A549 (cell line): ENCODE measurements around the gene PCDH9. TPM values are rescaled to one million over a fixed set of nuclear protein-coding genes. Genes with fewer than 3 reads are reported as not detected.

Source experiments
- ATAC-seq, 2 experiments: fragments of 200-7000 bp in 1 of 2; fragments of >200 bp in 1 of 2; cut with Nextera tagmentation in 1 of 2; cut with Tn5 transposase in 1 of 2; 3 replicates each; pipeline versions ENCODE4 v1.8.0 to v1.9.1; 2018 to 2020; ENCODE audit warnings: mild to moderate bottlenecking in 1 of 2, moderate library complexity in 1 of 2
- CTCF ChIA-PET: fragments of 300-600 bp; sonication (Branson Sonifier 250); formaldehyde crosslinking; extraction: SDS; loops from one replicate; lab custom pipeline; 2021; ENCODE audit warnings: antibody characterized with exemption, inconsistent platforms; lab: Yijun Ruan, JAX
- POLR2A ChIA-PET: fragments of 350-600 bp; formaldehyde crosslinking; extraction: SDS; loops from one replicate; lab custom pipeline; 2021; ENCODE audit warnings: antibody characterized with exemption, inconsistent platforms; lab: Yijun Ruan, JAX
- DNase-seq, 2 experiments: peaks; one replicate each; pipeline versions ENCODE4 v3.0.0 to v3.0.0-alpha.2; 2011 to 2016; ENCODE audit warnings: low read depth in 1 of 2, low spot score in 1 of 2
- FAIRE-seq: peaks from 2 replicates; lab custom pipeline; 2011; peaks lifted over from hg19 to GRCh38; lab: Jason Lieb, UNC
- H3K27ac ChIP-seq, 2 experiments: fragments of >200 bp; sonication (Bioruptor Twin); formaldehyde crosslinking; 3 replicates each; pipeline ENCODE4 v1.5.1; 2016 to 2017
- H3K4me1 ChIP-seq: fragments of >200 bp; sonication (Bioruptor Twin); formaldehyde crosslinking; 3 replicates; pipeline ENCODE4 v1.6.1; 2016
- H3K4me2 ChIP-seq: fragments of >200 bp; sonication (Bioruptor Twin); formaldehyde crosslinking; 3 replicates; pipeline ENCODE4 v1.6.1; 2016
- H3K4me3 ChIP-seq: fragments of >200 bp; sonication (Bioruptor Twin); formaldehyde crosslinking; 3 replicates; pipeline ENCODE4 v1.5.1; 2016
- H3K9me3 ChIP-seq: fragments of >200 bp; sonication (Bioruptor Twin); formaldehyde crosslinking; 3 replicates; pipeline ENCODE4 v1.6.1; 2016
- BHLHE40 ChIP-seq: IDR thresholded peaks from 2 replicates; pipeline ENCODE4 v1.6.1; 2012; ENCODE audit warnings: low read depth, low read length, inconsistent platforms
- CBX2 ChIP-seq: fragments of 200-600 bp; sonication (generic); IDR thresholded peaks from 2 replicates; pipeline ENCODE4 v1.6.1; 2016; ENCODE audit warnings: low read depth, mild to moderate bottlenecking, borderline replicate concordance
- CBX8 ChIP-seq: fragments of 200-600 bp; sonication (generic); IDR thresholded peaks from 2 replicates; pipeline ENCODE4 v1.6.1; 2016
- ESRRA ChIP-seq: fragments of 150-350 bp; IDR thresholded peaks from 2 replicates; pipeline ENCODE4 v1.6.1; 2014; ENCODE audit warnings: mild to moderate bottlenecking, low read length, borderline replicate concordance
- FOSL2 ChIP-seq, 2 experiments: fragments of 450-650 bp in 1 of 2; fragments of >200 bp in 1 of 2; sonication (Bioruptor Twin) in 1 of 2; formaldehyde crosslinking; IDR thresholded peaks; 2 replicates each; pipeline versions ENCODE4 v1.5.0 to v1.6.1; 2016 to 2020; ENCODE audit warnings: mild to moderate bottlenecking in 1 of 2, moderate library complexity in 1 of 2
- GATA3 ChIP-seq: IDR thresholded peaks from 2 replicates; pipeline ENCODE4 v1.6.1; 2012; ENCODE audit warnings: borderline replicate concordance
- HOXA7 ChIP-seq: fragments of 250-450 bp; sonication (Bioruptor Pico); IDR thresholded peaks from 2 replicates; pipeline ENCODE4 v1.5.0; 2020; ENCODE audit warnings: mild to moderate bottlenecking, moderate library complexity
- HOXB13 ChIP-seq: fragments of 250-450 bp; sonication (Bioruptor Pico); IDR thresholded peaks from 2 replicates; pipeline ENCODE4 v1.5.0; 2020; ENCODE audit warnings: low read depth, mild to moderate bottlenecking, moderate library complexity
- JUNB ChIP-seq: fragments of >200 bp; sonication (Bioruptor Twin); formaldehyde crosslinking; IDR thresholded peaks from 2 replicates; pipeline ENCODE4 v1.6.1; 2016
- KDM1A ChIP-seq: fragments of 200-600 bp; sonication (generic); IDR thresholded peaks from 2 replicates; pipeline ENCODE4 v1.6.1; 2016; ENCODE audit warnings: low read depth, mild to moderate bottlenecking
- MAFK ChIP-seq: fragments of 450-650 bp; IDR thresholded peaks from 2 replicates; pipeline ENCODE4 v1.6.1; 2014; ENCODE audit not compliant: partially characterized antibody
- MYC ChIP-seq: IDR thresholded peaks from 2 replicates; pipeline ENCODE4 v1.6.1; 2012; ENCODE audit warnings: mild to moderate bottlenecking, inconsistent platforms, low read length, improper control_type of control experiment, borderline replicate concordance
- PHF8 ChIP-seq: fragments of 200-600 bp; sonication (generic); IDR thresholded peaks from 2 replicates; pipeline ENCODE4 v1.6.1; 2016; ENCODE audit warnings: low read depth, mild to moderate bottlenecking, antibody characterized with exemption, moderate library complexity, borderline replicate concordance
- RARB ChIP-seq: fragments of 250-450 bp; sonication (Bioruptor Pico); IDR thresholded peaks from 2 replicates; pipeline ENCODE4 v1.8.0; 2021; ENCODE audit warnings: mild to moderate bottlenecking, moderate library complexity
- RCOR1 ChIP-seq: fragments of 150-350 bp; IDR thresholded peaks from 2 replicates; pipeline ENCODE4 v1.6.1; 2014; ENCODE audit warnings: antibody characterized with exemption, low read length, low read depth
- RFX5 ChIP-seq: fragments of 450-650 bp; IDR thresholded peaks from 2 replicates; pipeline ENCODE4 v1.7.1; 2014; ENCODE audit warnings: antibody characterized with exemption, mild to moderate bottlenecking, moderate library complexity
- RNF2 ChIP-seq: fragments of 200-600 bp; sonication (generic); IDR thresholded peaks from 2 replicates; pipeline ENCODE4 v1.6.1; 2016; ENCODE audit warnings: low read depth, mild to moderate bottlenecking, antibody characterized with exemption, moderate library complexity, borderline replicate concordance
- SREBF2 ChIP-seq: fragments of 450-650 bp; IDR thresholded peaks from 2 replicates; pipeline ENCODE4 v1.6.1; 2014; ENCODE audit warnings: mild to moderate bottlenecking, moderate library complexity
- TFCP2L1 ChIP-seq: fragments of 250-450 bp; sonication (Bioruptor Pico); IDR thresholded peaks from 2 replicates; pipeline ENCODE4 v1.5.0; 2021; ENCODE audit warnings: mild to moderate bottlenecking
- TP53 ChIP-seq: fragments of 250-450 bp; sonication (Bioruptor Pico); IDR thresholded peaks from 2 replicates; pipeline ENCODE4 v1.5.0; 2021; ENCODE audit warnings: mild to moderate bottlenecking, moderate library complexity
- ZFP36 ChIP-seq: fragments of 450-650 bp; IDR thresholded peaks from 2 replicates; pipeline ENCODE4 v1.6.1; 2014; ENCODE audit warnings: borderline replicate concordance; ENCODE audit not compliant: partially characterized antibody
- ZNF302 ChIP-seq: fragments of 250-450 bp; sonication (Bioruptor Pico); IDR thresholded peaks from 2 replicates; pipeline ENCODE4 v1.9.0; 2021; ENCODE audit warnings: inconsistent platforms, mild to moderate bottlenecking, moderate library complexity
- WGBS: methylation state at CpG from one replicate; pipeline ENCODE4 v1.1.6; 2017; ENCODE audit errors: missing lambda C conversion rate; 5-methylcytosine and 5-hydroxymethylcytosine counted together
- polyA plus RNA-seq, 4 experiments: library from polyadenylated mRNA; depleted of rRNA in 3 of 4; stranded (reverse); fragments of >200 nt; fragmentation: RNase III in 1 of 4; extraction: RNeasy Plus Mini Kit Qiagen cat#74134 plus additional on column Dnase treatment in 1 of 4; gene quantifications; 2 replicates in 3 of 4; 3 replicates in 1 of 4; pipeline ENCODE4 v1.2.3, GENCODE V29; 2011 to 2017
- TF ChIP-seq, protein P1 (sequence below): fragments of >200 bp; sonication (Bioruptor Twin); formaldehyde crosslinking; IDR thresholded peaks from 3 replicates; pipeline ENCODE4 v1.6.1; 2016
- TF ChIP-seq, protein P2 (sequence below): fragments of 450-650 bp; IDR thresholded peaks from 2 replicates; pipeline ENCODE4 v1.6.1; 2014; ENCODE audit warnings: antibody characterized with exemption
- TF ChIP-seq, protein P3 (sequence below): fragments of >200 bp; sonication (Bioruptor Twin); formaldehyde crosslinking; IDR thresholded peaks from 2 replicates; pipeline ENCODE4 v1.6.1; 2016
- TF ChIP-seq, protein P4 (sequence below): IDR thresholded peaks from 2 replicates; pipeline ENCODE4 v1.6.1; 2012
- TF ChIP-seq, protein P5 (sequence below): fragments of 250-450 bp; sonication (Bioruptor Pico); IDR thresholded peaks from 2 replicates; pipeline ENCODE4 v1.5.0; 2021; ENCODE audit warnings: mild to moderate bottlenecking, moderate library complexity, borderline replicate concordance
- TF ChIP-seq, protein P6 (sequence below): IDR thresholded peaks from 2 replicates; pipeline ENCODE4 v1.6.1; 2012

The PCDH9 gene
- polyA plus RNA-seq, 2 of the 4 experiments (the other 2 are of a cell fraction): 16.0 to 29.5 TPM

DNA sequence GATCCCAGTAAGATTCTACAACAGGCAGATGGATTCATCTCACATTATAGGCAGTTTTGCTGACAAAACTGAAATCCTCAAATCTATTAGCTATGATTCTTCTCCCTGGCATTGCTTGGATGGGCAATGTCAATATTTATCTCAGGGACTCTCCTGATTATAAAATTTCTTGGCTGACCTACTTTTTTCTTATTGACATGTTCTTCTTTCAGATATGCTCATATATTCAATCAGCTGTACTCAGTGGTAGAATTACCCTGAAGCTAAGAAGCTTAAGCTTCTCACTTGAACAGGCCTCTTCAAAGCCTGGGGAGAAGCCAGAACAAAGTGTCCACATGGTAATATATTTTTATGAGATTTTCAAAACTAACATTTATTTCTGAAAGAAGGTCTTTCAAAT, 513.6 kb downstream of the PCDH9 start:
- POLR2A ChIA-PET: no interaction called here
- TF ChIP-seq PHF8 (no peak), ZFP36 (no peak), RARB (no peak), RFX5 (no peak), BHLHE40 (no peak), TFCP2L1 (CRISPR knock-in tag) (no peak), SREBF2 (no peak), CBX8 (no peak), KDM1A (no peak), MYC (no peak), CBX2 (no peak), ESRRA (no peak), ZNF302 (no peak)
- TF ChIP-seq, protein P1, sequence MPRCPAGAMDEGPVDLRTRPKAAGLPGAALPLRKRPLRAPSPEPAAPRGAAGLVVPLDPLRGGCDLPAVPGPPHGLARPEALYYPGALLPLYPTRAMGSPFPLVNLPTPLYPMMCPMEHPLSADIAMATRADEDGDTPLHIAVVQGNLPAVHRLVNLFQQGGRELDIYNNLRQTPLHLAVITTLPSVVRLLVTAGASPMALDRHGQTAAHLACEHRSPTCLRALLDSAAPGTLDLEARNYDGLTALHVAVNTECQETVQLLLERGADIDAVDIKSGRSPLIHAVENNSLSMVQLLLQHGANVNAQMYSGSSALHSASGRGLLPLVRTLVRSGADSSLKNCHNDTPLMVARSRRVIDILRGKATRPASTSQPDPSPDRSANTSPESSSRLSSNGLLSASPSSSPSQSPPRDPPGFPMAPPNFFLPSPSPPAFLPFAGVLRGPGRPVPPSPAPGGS: no peak
- TF ChIP-seq, protein P2, sequence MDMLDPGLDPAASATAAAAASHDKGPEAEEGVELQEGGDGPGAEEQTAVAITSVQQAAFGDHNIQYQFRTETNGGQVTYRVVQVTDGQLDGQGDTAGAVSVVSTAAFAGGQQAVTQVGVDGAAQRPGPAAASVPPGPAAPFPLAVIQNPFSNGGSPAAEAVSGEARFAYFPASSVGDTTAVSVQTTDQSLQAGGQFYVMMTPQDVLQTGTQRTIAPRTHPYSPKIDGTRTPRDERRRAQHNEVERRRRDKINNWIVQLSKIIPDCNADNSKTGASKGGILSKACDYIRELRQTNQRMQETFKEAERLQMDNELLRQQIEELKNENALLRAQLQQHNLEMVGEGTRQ: no peak
- TF ChIP-seq, protein P3, sequence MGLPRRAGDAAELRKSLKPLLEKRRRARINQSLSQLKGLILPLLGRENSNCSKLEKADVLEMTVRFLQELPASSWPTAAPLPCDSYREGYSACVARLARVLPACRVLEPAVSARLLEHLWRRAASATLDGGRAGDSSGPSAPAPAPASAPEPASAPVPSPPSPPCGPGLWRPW: no peak
- FAIRE-seq (no peak), DNase-seq (no peak), ATAC-seq (no peak)
- Histone ChIP-seq H3K4me2 (no peak overlapping the region), H3K27ac (no peak overlapping the region), H3K4me3 (no peak overlapping the region), H3K9me3 (no peaks in the 10 kb centered on the region), H3K4me1 (no peaks in the 10 kb centered on the region)
- CTCF ChIA-PET: no interaction called here

DNA sequence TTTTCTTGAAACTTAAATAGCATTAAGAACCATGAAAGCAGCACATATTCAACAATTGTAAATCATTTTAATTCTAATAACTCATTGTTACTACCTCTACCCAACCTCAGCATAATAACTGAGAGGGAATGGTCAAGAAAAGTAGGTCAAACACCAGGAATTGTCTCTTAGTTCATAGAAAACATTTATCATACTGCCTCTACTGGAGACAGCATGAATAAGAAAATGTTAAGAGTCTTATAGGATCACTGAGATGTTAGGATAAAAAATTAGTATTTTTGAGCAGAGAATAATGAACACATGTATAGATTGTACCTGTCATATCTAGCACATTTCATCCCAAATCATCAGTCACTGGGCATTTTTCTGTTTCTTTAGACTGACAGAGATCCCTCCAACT, 515.3 kb downstream of the PCDH9 start:
- no peak for TF ChIP-seq JUNB
- no peak for FAIRE-seq
- ChIA-PET POLR2A (no interaction called here), CTCF (no interaction called here)
- ATAC-seq: no peak
- no peak for DNase-seq
- Histone ChIP-seq H3K27ac (no peak overlapping the region), H3K9me3 (no peaks in the 10 kb centered on the region), H3K4me2 (no peak overlapping the region), H3K4me3 (no peak overlapping the region), H3K4me1 (no peaks in the 10 kb centered on the region)

DNA sequence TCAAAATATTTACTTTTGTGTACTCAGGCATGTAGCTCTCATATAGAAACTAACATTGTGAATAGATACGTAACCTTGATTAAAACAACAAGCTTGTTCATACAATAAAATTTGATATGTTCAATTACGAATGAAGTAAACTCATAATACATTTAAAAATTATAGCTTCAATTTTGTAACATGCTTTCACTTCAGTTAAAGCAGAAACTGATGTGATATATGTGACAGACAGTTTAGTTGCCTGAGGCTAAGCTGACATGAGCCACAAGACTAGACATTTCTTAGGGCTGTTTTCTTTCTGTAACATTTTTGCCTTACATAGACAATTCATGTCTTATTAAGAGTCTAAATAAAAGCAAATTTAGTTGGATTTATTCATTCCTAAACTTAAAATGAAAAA, 526.0 kb downstream of the PCDH9 start:
- ATAC-seq: no peak
- no peak for DNase-seq
- POLR2A ChIA-PET: no interaction called here
- CTCF ChIA-PET: no interaction called here
- no peaks in the 10 kb centered on the region for H3K9me3 ChIP-seq
- no peak for FAIRE-seq
- H3K4me3 ChIP-seq: no peak overlapping the region
- H3K4me2 ChIP-seq: no peak overlapping the region
- no peaks in the 10 kb centered on the region for H3K4me1 ChIP-seq
- no peak for TF ChIP-seq KDM1A
- no peak for TF ChIP-seq RCOR1
- TF ChIP-seq HOXA7 (CRISPR knock-in tag): no peak
- TF ChIP-seq TFCP2L1 (CRISPR knock-in tag): no peak
- TF ChIP-seq FOSL2 (IDR thresholded peaks at IDR 0.05): no peak
- TF ChIP-seq FOSL2 (CRISPR knock-in tag; IDR thresholded peaks at IDR 0.05): no peak
- H3K27ac ChIP-seq: no peak overlapping the region
- WGBS: 87% methylated on average over 2 of the region's 2 CpGs

DNA sequence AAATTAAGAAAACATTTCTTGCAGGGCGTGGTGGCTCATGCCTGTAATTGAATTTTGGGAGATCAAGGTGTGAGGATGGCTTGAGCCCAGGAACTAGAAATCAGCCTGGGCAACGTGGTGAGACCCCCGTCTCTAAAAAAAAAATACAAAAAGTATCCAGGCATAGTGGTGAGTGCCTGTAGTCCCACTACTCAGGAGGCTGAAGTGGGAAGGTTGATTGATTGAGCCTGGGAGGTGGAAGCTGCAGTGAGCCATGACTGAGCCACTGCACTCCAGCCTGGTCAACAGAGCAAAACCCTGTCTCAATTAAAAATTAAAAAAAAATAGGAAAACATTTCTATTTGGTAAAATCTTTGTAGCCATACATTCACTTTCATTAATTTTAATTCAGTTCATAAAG, 526.5 kb downstream of the PCDH9 start:
- 75% methylated on average over 3 of the region's 3 CpGs for WGBS
- DNase-seq (no peak), ATAC-seq (no peak), FAIRE-seq (no peak)
- Histone ChIP-seq H3K4me3 (no peak overlapping the region), H3K9me3 (no peaks in the 10 kb centered on the region), H3K27ac (no peak overlapping the region), H3K4me2 (no peak overlapping the region), H3K4me1 (no peaks in the 10 kb centered on the region)
- ChIA-PET POLR2A (no interaction called here), CTCF (no interaction called here)
- TF ChIP-seq MAFK (no peak), HOXB13 (CRISPR knock-in tag) (no peak), RNF2 (no peak), JUNB (no peak), TP53 (CRISPR knock-in tag) (no peak), RFX5 (no peak), GATA3 (no peak)
- TF ChIP-seq, protein P4, sequence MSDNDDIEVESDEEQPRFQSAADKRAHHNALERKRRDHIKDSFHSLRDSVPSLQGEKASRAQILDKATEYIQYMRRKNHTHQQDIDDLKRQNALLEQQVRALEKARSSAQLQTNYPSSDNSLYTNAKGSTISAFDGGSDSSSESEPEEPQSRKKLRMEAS: no peak
- TF ChIP-seq, protein P5, sequence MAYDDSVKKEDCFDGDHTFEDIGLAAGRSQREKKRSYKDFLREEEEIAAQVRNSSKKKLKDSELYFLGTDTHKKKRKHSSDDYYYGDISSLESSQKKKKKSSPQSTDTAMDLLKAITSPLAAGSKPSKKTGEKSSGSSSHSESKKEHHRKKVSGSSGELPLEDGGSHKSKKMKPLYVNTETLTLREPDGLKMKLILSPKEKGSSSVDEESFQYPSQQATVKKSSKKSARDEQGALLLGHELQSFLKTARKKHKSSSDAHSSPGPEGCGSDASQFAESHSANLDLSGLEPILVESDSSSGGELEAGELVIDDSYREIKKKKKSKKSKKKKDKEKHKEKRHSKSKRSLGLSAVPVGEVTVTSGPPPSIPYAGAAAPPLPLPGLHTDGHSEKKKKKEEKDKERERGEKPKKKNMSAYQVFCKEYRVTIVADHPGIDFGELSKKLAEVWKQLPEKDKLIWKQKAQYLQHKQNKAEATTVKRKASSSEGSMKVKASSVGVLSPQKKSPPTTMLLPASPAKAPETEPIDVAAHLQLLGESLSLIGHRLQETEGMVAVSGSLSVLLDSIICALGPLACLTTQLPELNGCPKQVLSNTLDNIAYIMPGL (CRISPR knock-in tag): no peak
- TF ChIP-seq, protein P6, sequence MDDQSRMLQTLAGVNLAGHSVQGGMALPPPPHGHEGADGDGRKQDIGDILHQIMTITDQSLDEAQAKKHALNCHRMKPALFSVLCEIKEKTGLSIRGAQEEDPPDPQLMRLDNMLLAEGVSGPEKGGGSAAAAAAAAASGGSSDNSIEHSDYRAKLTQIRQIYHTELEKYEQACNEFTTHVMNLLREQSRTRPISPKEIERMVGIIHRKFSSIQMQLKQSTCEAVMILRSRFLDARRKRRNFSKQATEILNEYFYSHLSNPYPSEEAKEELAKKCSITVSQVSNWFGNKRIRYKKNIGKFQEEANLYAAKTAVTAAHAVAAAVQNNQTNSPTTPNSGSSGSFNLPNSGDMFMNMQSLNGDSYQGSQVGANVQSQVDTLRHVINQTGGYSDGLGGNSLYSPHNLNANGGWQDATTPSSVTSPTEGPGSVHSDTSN: no peak
